ENCODE measurements around the gene CHEK1.
"Not testable (repeated sequence)": the region's sequence is repeated elsewhere in the genome, so short reads cannot be mapped to it uniquely, and the experiment has no call there.

Gene CHEK1

GRCh38 chr11:125624756-125625213, at the start of gene CHEK1:
TSS of gene CHEK1 (plus strand) at chr11:125625163. CDS start at chr11:125626769, 1,606 bp downstream.
- Histone ChIP-seq H3K27ac (ENCODE audit: low read length) (peak within 1 kb of the TSS; percentile 90), H3K27me3 (ENCODE audit: control insufficient read depth in 1 of 2, insufficient read depth in 2 of 2, low read length in 2 of 2) (no peaks in the 10 kb centered on the region), H3K9me3 (ENCODE audit: control insufficient read depth in 2 of 2, low read length in 2 of 2) (no peaks in the 10 kb centered on the region), H3K4me3 (ENCODE audit: low read length in 2 of 2) (peak within 1 kb of the TSS; percentile 88 to 91), H3K4me1 (ENCODE audit: control insufficient read depth, insufficient read depth, low read length) (peaks cover 16% of the 10 kb centered on the region), H3K9ac (ENCODE audit: low read length in 2 of 2) (peak within 1 kb of the TSS; percentile 77 to 89), H3K36me3 (ENCODE audit: control insufficient read depth in 2 of 2, insufficient read depth in 2 of 2, low read length in 2 of 2) (peaks cover 8 to 18% of the 10 kb centered on the region in 2 donors)

- H3K4me3 ChIP-seq (ENCODE audit: low read length in 2 of 2); H3K9ac ChIP-seq (ENCODE audit: low read length in 2 of 2); H3K27ac ChIP-seq (ENCODE audit: low read length); H3K4me1 ChIP-seq (ENCODE audit: control insufficient read depth, insufficient read depth, low read length); H3K9me3 ChIP-seq (ENCODE audit: control insufficient read depth in 2 of 2, low read length in 2 of 2); H3K27me3 ChIP-seq (ENCODE audit: control insufficient read depth in 1 of 2, insufficient read depth in 2 of 2, low read length in 2 of 2): not testable (repeated sequence)
- H3K36me3 ChIP-seq (ENCODE audit: control insufficient read depth in 2 of 2, insufficient read depth in 2 of 2, low read length in 2 of 2): peaks cover 42 to 57% of the 10 kb centered on the region in 2 donors
Observed at GRCh38 chr11:125577181-125577580, 47.8 kb upstream of the CHEK1 start.

- Histone ChIP-seq H3K27ac (ENCODE audit: low read length) (no peak overlapping the region), H3K27me3 (ENCODE audit: control insufficient read depth in 1 of 2, insufficient read depth in 2 of 2, low read length in 2 of 2) (no peaks in the 10 kb centered on the region), H3K9ac (ENCODE audit: low read length in 2 of 2) (no peak overlapping the region), H3K9me3 (ENCODE audit: control insufficient read depth in 2 of 2, low read length in 2 of 2) (no peaks in the 10 kb centered on the region), H3K4me1 (ENCODE audit: control insufficient read depth, insufficient read depth, low read length) (no peaks in the 10 kb centered on the region), H3K36me3 (ENCODE audit: control insufficient read depth in 2 of 2, insufficient read depth in 2 of 2, low read length in 2 of 2) (peaks cover 45 to 63% of the 10 kb centered on the region in 2 donors), H3K4me3 (ENCODE audit: low read length in 2 of 2) (no peak overlapping the region)
Observed at GRCh38 chr11:125578783-125579182, 46.2 kb upstream of the CHEK1 start.

- H3K4me1 ChIP-seq (ENCODE audit: control insufficient read depth, insufficient read depth, low read length): no peaks in the 10 kb centered on the region
- H3K27ac ChIP-seq (ENCODE audit: low read length): no peak overlapping the region
- no peak overlapping the region for H3K9ac ChIP-seq (ENCODE audit: low read length in 2 of 2)
- no peaks in the 10 kb centered on the region for H3K9me3 ChIP-seq (ENCODE audit: control insufficient read depth in 2 of 2, low read length in 2 of 2)
- peaks cover 44 to 54% of the 10 kb centered on the region in 2 donors for H3K36me3 ChIP-seq (ENCODE audit: control insufficient read depth in 2 of 2, insufficient read depth in 2 of 2, low read length in 2 of 2)
- no peaks in the 10 kb centered on the region for H3K27me3 ChIP-seq (ENCODE audit: control insufficient read depth in 1 of 2, insufficient read depth in 2 of 2, low read length in 2 of 2)
- H3K4me3 ChIP-seq (ENCODE audit: low read length in 2 of 2): no peak overlapping the region
Observed at GRCh38 chr11:125579811-125580210, 45.2 kb upstream of the CHEK1 start.

GRCh38 chr11:125583496-125583895, 41.5 kb upstream of the CHEK1 start:
- no peaks in the 10 kb centered on the region for H3K4me1 ChIP-seq (ENCODE audit: control insufficient read depth, insufficient read depth, low read length)
- peaks cover 21 to 30% of the 10 kb centered on the region in 2 donors for H3K36me3 ChIP-seq (ENCODE audit: control insufficient read depth in 2 of 2, insufficient read depth in 2 of 2, low read length in 2 of 2)
- no peaks in the 10 kb centered on the region for H3K27me3 ChIP-seq (ENCODE audit: control insufficient read depth in 1 of 2, insufficient read depth in 2 of 2, low read length in 2 of 2)
- no peak overlapping the region for H3K9ac ChIP-seq (ENCODE audit: low read length in 2 of 2)
- no peak overlapping the region for H3K27ac ChIP-seq (ENCODE audit: low read length)
- H3K9me3 ChIP-seq (ENCODE audit: control insufficient read depth in 2 of 2, low read length in 2 of 2): no peaks in the 10 kb centered on the region
- H3K4me3 ChIP-seq (ENCODE audit: low read length in 2 of 2): no peak overlapping the region

- Histone ChIP-seq H3K4me1 (ENCODE audit: control insufficient read depth, insufficient read depth, low read length) (no peaks in the 10 kb centered on the region), H3K9ac (ENCODE audit: low read length in 2 of 2) (no peak overlapping the region), H3K36me3 (ENCODE audit: control insufficient read depth in 2 of 2, insufficient read depth in 2 of 2, low read length in 2 of 2) (peaks cover 14 to 16% of the 10 kb centered on the region in 2 donors), H3K4me3 (ENCODE audit: low read length in 2 of 2) (no peak overlapping the region), H3K27me3 (ENCODE audit: control insufficient read depth in 1 of 2, insufficient read depth in 2 of 2, low read length in 2 of 2) (no peaks in the 10 kb centered on the region), H3K9me3 (ENCODE audit: control insufficient read depth in 2 of 2, low read length in 2 of 2) (no peaks in the 10 kb centered on the region), H3K27ac (ENCODE audit: low read length) (no peak overlapping the region)
Observed at GRCh38 chr11:125585487-125585886, 39.5 kb upstream of the CHEK1 start.

- H3K36me3 ChIP-seq (ENCODE audit: control insufficient read depth in 2 of 2, insufficient read depth in 2 of 2, low read length in 2 of 2): peaks cover 13 to 14% of the 10 kb centered on the region in 2 donors
- no peaks in the 10 kb centered on the region for H3K9me3 ChIP-seq (ENCODE audit: control insufficient read depth in 2 of 2, low read length in 2 of 2)
- peaks cover 3% of the 10 kb centered on the region for H3K4me1 ChIP-seq (ENCODE audit: control insufficient read depth, insufficient read depth, low read length)
- no peak overlapping the region for H3K27ac ChIP-seq (ENCODE audit: low read length)
- H3K27me3 ChIP-seq (ENCODE audit: control insufficient read depth in 1 of 2, insufficient read depth in 2 of 2, low read length in 2 of 2): no peaks in the 10 kb centered on the region
- H3K9ac ChIP-seq (ENCODE audit: low read length in 2 of 2): no peak overlapping the region
- H3K4me3 ChIP-seq (ENCODE audit: low read length in 2 of 2): no peak overlapping the region
Observed at GRCh38 chr11:125586623-125587022, 38.3 kb upstream of the CHEK1 start.

GRCh38 chr11:125587480-125587879, 37.5 kb upstream of the CHEK1 start:
- peaks cover 11% of the 10 kb centered on the region in 2 donors for H3K36me3 ChIP-seq (ENCODE audit: control insufficient read depth in 2 of 2, insufficient read depth in 2 of 2, low read length in 2 of 2)
- no peaks in the 10 kb centered on the region for H3K27me3 ChIP-seq (ENCODE audit: control insufficient read depth in 1 of 2, insufficient read depth in 2 of 2, low read length in 2 of 2)
- H3K27ac ChIP-seq (ENCODE audit: low read length): no peak overlapping the region
- H3K4me3 ChIP-seq (ENCODE audit: low read length in 2 of 2): no peak overlapping the region
- H3K9me3 ChIP-seq (ENCODE audit: control insufficient read depth in 2 of 2, low read length in 2 of 2): no peaks in the 10 kb centered on the region
- H3K4me1 ChIP-seq (ENCODE audit: control insufficient read depth, insufficient read depth, low read length): peaks cover 6% of the 10 kb centered on the region
- H3K9ac ChIP-seq (ENCODE audit: low read length in 2 of 2): no peak overlapping the region

- Histone ChIP-seq H3K9ac (ENCODE audit: low read length in 2 of 2) (no peak overlapping the region), H3K4me1 (ENCODE audit: control insufficient read depth, insufficient read depth, low read length) (peaks cover 6% of the 10 kb centered on the region), H3K4me3 (ENCODE audit: low read length in 2 of 2) (no peak overlapping the region), H3K27ac (ENCODE audit: low read length) (no peak overlapping the region), H3K9me3 (ENCODE audit: control insufficient read depth in 2 of 2, low read length in 2 of 2) (no peaks in the 10 kb centered on the region), H3K27me3 (ENCODE audit: control insufficient read depth in 1 of 2, insufficient read depth in 2 of 2, low read length in 2 of 2) (no peaks in the 10 kb centered on the region), H3K36me3 (ENCODE audit: control insufficient read depth in 2 of 2, insufficient read depth in 2 of 2, low read length in 2 of 2) (peaks cover 2 to 7% of the 10 kb centered on the region in 2 donors)
Observed at GRCh38 chr11:125588505-125588904, 36.5 kb upstream of the CHEK1 start.

- Histone ChIP-seq H3K4me3 (ENCODE audit: low read length in 2 of 2) (peak overlapping the region; percentile 73 to 99), H3K9me3 (ENCODE audit: control insufficient read depth in 2 of 2, low read length in 2 of 2) (no peaks in the 10 kb centered on the region), H3K9ac (ENCODE audit: low read length in 2 of 2) (peak overlapping the region; percentile 90 to 100), H3K27me3 (ENCODE audit: control insufficient read depth in 1 of 2, insufficient read depth in 2 of 2, low read length in 2 of 2) (no peaks in the 10 kb centered on the region), H3K4me1 (ENCODE audit: control insufficient read depth, insufficient read depth, low read length) (peaks cover 6% of the 10 kb centered on the region), H3K27ac (ENCODE audit: low read length) (peak overlapping the region; percentile 98), H3K36me3 (ENCODE audit: control insufficient read depth in 2 of 2, insufficient read depth in 2 of 2, low read length in 2 of 2) (no peaks in the 10 kb centered on the region)
Observed at GRCh38 chr11:125591649-125592304, 33.2 kb upstream of the CHEK1 start.
